Activated T-helper 1 cell treated with anti-CD3 and anti-CD28 coated beads, Interleukin-12 subunit alpha, Interleukin-12 subunit beta, Interleukin-2, Interleukin-4 antibody, amounts not matched to agents 30 ng/mL and 10 ng/mL and 1 ng/mL, durations not matched to agents 14 hours and 24 hours and 36 hours (primary cell): ENCODE results near the gene DDX1. TPM values are rescaled to one million over a fixed set of nuclear protein-coding genes. Genes with fewer than 3 reads are reported as not detected.
"Not testable (repeated sequence)": the region's sequence is repeated elsewhere in the genome, so short reads cannot be mapped to it uniquely, and the experiment has no call there.

Experiments
- DNase-seq: peaks from one replicate; pipeline ENCODE4 v3.0.0; 2021; ENCODE audit warnings: low spot score
- H3K27ac Mint-ChIP-seq: one replicate; pipeline ENCODE4 v1.8.0; 2021; ENCODE audit warnings: mild to moderate bottlenecking, mixed read lengths
- H3K27me3 Mint-ChIP-seq: one replicate; pipeline ENCODE4 v1.8.0; 2022; ENCODE audit warnings: mild to moderate bottlenecking, moderate library complexity, mixed read lengths; ENCODE audit not compliant: insufficient read depth
- H3K36me3 Mint-ChIP-seq: one replicate; pipeline ENCODE4 v1.8.0; 2021; ENCODE audit warnings: low read depth, mixed read lengths
- H3K4me1 Mint-ChIP-seq: one replicate; pipeline ENCODE4 v1.8.0; 2021; ENCODE audit warnings: low read depth, mixed read lengths
- H3K4me3 Mint-ChIP-seq: one replicate; pipeline ENCODE4 v1.8.0; 2021; ENCODE audit warnings: mild to moderate bottlenecking, moderate library complexity, mixed read lengths
- H3K9me3 Mint-ChIP-seq: one replicate; pipeline ENCODE4 v1.8.0; 2021; ENCODE audit warnings: mixed read lengths
- intact Hi-C: fragments of 100-400 bp; cut with micrococcal nuclease; formaldehyde crosslinking; loops from one replicate; pipeline ENCODE4 v1.15.1; 2024
- total RNA-seq: library from RNA; stranded (reverse); gene quantifications from 2 replicates; pipeline ENCODE4 v1.2.3, GENCODE V29; 2022

Gene DDX1
- 104 and 111 TPM in 2 replicates for total RNA-seq

DNA sequence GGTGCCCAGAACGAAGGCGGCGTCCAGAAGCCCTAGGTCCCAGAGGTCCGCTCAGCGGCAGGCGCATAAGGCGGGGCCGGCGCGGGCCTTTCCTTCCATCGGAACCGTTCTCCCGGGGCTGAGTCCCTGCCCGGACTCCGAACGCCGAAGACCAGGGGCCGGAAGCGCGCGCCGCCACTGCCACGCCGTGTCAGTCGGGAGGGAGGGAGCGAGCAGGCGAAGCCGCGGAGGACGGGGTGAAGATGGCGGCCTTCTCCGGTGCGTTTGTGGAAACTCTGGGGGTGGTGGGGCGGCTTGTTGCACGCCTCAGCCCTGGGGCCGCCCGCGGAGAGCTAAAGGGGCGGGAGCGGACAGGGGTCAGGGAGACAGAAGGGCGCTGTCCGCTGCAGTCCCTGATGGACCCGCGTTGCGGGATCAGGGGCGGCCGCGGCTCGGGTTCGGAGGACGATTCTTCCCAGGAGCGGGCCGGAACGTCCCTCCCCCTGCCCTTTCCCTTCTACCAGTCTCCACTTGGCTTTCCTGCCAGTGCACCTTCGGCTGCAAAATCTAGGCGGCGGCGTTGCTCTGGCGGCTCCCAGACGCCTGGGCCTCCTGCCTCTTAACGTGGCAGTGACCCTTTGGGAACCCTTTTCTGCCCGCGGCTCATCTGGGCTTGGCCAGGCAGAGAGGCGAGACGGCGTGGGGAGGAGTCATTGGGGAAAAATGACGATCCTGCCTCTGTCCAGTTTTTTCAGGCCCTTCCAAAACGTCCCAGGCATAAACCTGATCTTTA lies at the start of gene DDX1:
Gene DDX1, plus strand, starts transcription at position 177 of the 772 bp plus-strand sequence. Its CDS starts 66 bp downstream, at position 243.
- H3K36me3 Mint-ChIP-seq = peaks cover 18% of the 10 kb centered on the region
- intact Hi-C loops = loop anchor here (1.0 to 5.0 kb wide), 5 partner anchors 15 to 450 kb away; partner anchors contain the start of gene NBAS
- H3K4me3 Mint-ChIP-seq = peak within 1 kb of the TSS; percentile 91
- peak within 1 kb of the TSS; percentile 91 for H3K27ac Mint-ChIP-seq
- peak; percentile 81 for DNase-seq
- no peaks in the 10 kb centered on the region for H3K27me3 Mint-ChIP-seq
- H3K9me3 Mint-ChIP-seq = no peaks in the 10 kb centered on the region
- H3K4me1 Mint-ChIP-seq = peaks cover 30% of the 10 kb centered on the region

DNA sequence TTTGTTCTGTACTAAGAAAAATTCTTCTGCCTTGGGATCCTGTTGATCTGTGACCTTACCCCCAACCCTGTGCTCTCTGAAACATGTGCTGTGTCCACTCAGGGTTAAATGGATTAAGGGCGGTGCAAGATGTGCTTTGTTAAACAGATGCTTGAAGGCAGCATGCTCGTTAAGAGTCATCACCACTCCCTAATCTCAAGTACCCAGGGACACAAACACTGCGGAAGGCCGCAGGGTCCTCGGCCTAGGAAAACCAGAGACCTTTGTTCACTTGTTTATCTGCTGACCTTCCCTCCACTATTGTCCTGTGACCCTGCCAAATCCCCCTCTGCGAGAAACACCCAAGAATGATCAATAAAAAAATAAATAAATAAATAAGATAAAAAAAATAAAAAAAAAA lies 49.4 kb upstream of the DDX1 start:
- H3K4me1 Mint-ChIP-seq, H3K9me3 Mint-ChIP-seq, DNase-seq, intact Hi-C loops, H3K27ac Mint-ChIP-seq, H3K4me3 Mint-ChIP-seq, H3K27me3 Mint-ChIP-seq: not testable (repeated sequence)
- H3K36me3 Mint-ChIP-seq = peaks cover 11% of the 10 kb centered on the region

DNA sequence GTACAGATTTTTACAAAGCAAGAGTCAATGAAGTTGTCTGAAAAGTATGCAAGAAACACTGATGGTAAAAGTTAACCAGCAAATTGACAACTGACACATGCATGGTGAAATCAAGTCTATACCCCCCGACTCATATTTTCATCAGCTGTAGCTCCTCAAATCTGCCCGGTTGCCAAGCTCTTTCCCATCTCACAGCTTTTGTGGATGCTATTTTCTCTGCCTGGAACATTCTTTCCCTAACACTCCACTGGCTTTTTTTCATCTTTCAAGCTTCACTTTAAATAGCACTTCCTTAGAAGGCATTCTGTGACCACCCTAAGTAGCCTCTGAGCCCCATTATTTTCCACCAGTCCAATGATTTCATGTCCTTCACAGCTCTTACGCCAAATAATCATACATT lies 48.6 kb upstream of the DDX1 start:
- no peaks in the 10 kb centered on the region for H3K27me3 Mint-ChIP-seq
- no peak overlapping the region for H3K27ac Mint-ChIP-seq
- no peak for DNase-seq
- H3K36me3 Mint-ChIP-seq = peaks cover 11% of the 10 kb centered on the region
- H3K4me1 Mint-ChIP-seq = no peaks in the 10 kb centered on the region
- no peak overlapping the region for H3K4me3 Mint-ChIP-seq
- intact Hi-C loops = no loop called here
- no peaks in the 10 kb centered on the region for H3K9me3 Mint-ChIP-seq

DNA sequence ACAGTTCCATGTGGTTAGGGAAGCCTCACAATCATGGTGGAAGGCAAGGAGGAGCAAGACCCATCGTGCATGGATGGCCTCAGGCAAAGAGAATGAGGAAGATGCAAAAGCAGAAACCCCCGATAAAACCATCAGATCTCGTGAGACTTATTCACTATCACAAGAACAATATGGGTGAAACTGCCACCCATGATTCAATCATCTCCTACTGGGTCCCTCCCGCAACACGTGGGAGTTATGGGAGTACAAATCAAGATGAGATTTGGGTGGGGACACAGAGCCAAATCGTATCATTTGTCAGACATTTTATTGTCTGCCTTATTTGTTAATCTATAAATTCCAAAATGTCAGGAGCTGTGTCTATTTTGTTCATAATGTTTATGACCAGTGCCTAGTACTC lies 48.1 kb upstream of the DDX1 start:
- no peaks in the 10 kb centered on the region for H3K9me3 Mint-ChIP-seq
- no peak overlapping the region for H3K4me3 Mint-ChIP-seq
- intact Hi-C loops = no loop called here
- H3K27ac Mint-ChIP-seq = no peak overlapping the region
- H3K36me3 Mint-ChIP-seq = peaks cover 11% of the 10 kb centered on the region
- H3K4me1 Mint-ChIP-seq = no peaks in the 10 kb centered on the region
- DNase-seq = no peak
- H3K27me3 Mint-ChIP-seq = no peaks in the 10 kb centered on the region

DNA sequence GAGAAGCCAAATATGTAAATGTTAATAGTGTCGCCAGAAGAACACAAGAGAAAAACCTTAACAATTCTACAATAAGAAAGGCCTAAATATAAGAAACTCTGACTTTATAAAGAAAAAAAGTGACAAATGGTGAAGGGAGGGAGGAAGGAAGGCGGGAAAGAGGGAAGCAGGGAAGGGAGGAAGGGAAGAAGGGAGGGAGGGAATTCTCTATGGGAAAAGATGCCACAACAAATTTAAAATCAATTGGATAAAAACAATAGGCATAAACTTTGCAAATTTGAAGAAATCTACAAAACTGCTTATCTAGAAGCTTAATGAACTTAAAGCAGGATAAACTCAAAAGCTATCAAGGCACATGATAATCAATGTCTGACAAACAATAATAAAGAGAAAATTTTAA lies 47.4 kb upstream of the DDX1 start:
- Mint-ChIP-seq H3K4me3 (no peak overlapping the region), H3K4me1 (no peaks in the 10 kb centered on the region), H3K27me3 (no peaks in the 10 kb centered on the region), H3K9me3 (no peaks in the 10 kb centered on the region), H3K36me3 (peaks cover 16% of the 10 kb centered on the region), H3K27ac (no peak overlapping the region)
- intact Hi-C loops = no loop called here
- DNase-seq = no peak

DNA sequence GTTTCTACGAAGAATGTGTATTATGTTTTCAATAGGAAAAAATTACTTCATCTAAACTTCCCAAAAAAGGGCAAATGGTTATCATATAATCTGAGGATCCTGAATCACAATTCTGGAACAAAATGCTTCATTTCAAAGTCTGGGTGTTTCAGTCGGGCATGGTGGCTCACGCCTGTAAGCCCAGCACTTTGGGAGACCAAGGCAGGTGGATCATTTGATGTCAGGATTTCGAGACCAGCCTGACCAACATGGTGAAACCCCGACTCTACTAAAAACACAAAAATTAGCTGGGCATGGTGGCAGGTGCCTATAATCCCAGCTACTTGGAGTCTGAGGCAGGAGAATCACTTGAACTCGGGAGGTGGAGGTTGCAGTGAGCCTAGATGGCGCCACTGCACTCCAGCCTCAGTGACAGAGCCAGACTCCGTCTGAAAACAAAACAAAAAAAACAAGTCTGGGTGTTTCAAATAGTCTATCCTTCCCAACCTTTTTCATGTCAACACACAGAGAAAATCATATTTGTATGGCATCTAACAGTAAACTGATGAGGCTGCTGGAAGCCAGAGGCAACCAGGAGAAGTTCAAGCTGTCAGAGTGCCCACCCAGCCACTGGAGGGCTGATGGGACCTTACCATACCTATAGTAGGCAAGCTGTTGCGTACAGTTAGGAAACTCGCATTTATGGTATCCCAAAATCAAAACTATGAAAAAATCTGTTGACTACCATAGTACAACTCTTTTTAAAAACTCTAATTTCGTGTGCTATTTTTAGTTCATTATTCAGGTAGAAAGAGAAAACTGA lies 45.2 kb upstream of the DDX1 start:
- intact Hi-C loops = no loop called here
- H3K9me3 Mint-ChIP-seq = no peaks in the 10 kb centered on the region

DNA sequence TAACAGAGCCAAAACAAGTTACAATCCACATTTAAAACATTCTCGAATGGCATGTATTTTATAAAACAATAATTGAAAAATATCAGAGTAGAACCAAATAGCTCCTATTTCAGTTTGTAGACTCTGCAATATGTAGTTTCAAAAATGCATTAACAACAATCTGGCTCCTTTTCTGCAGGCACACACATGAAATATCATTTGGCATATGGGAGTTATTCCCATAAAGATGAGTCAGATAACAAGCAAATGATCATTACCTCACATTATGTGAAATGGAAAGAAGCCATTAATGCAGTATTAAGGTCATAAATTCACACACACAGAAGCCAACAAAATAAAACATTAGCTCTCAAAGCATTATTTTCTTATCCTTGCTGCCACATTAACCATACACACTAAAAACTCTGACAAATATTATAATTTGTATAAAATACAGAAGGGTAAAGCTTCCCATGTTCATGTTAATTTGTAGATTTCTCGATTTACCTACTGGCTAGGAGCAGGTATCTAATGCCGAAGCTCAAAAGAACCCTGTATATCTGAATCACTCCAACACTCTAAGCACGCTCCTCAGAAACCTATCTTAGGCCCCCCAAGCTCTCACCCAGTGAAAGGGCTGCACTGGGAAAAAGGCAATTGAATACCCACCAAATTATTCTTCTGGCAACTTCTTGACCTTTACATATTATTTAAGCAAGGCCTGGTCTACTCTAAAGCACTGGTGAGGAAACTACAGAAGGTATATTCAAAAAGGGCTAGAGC lies 44.4 kb upstream of the DDX1 start:
- no peaks in the 10 kb centered on the region for H3K27me3 Mint-ChIP-seq
- no peak overlapping the region for H3K27ac Mint-ChIP-seq
- intact Hi-C loops = no loop called here
- H3K4me3 Mint-ChIP-seq = no peak overlapping the region
- no peaks in the 10 kb centered on the region for H3K9me3 Mint-ChIP-seq
- peaks cover 16% of the 10 kb centered on the region for H3K36me3 Mint-ChIP-seq
- H3K4me1 Mint-ChIP-seq = no peaks in the 10 kb centered on the region
- DNase-seq = no peak

More for the DNA sequence above, 45.2 kb upstream of the DDX1 start:
- peaks cover 13% of the 10 kb centered on the region for H3K36me3 Mint-ChIP-seq
- H3K4me3 Mint-ChIP-seq = no peak overlapping the region
- H3K4me1 Mint-ChIP-seq = no peaks in the 10 kb centered on the region
- DNase-seq = no peak
- H3K27me3 Mint-ChIP-seq = no peaks in the 10 kb centered on the region
- no peak overlapping the region for H3K27ac Mint-ChIP-seq

DNA sequence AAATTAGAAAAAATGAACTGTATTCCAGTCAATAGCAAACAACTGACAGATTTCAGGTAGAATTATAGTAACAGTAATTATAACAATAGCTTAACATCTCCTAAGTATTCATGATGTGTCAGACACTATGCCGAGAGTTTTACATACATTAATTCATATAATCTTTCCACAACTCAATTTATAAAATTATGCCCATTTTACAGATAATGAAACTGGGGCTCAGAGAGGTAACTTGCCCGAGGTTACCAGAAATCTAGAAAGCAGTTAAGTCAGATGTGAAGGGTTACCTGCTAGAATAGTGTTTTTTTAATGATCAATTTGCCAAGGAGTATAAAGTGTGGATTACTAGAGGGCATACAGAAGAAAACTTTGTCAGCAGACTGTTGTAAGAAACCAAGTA lies 42.7 kb upstream of the DDX1 start:
- Mint-ChIP-seq H3K4me3 (no peak overlapping the region), H3K36me3 (peaks cover 21% of the 10 kb centered on the region), H3K4me1 (no peaks in the 10 kb centered on the region), H3K27me3 (no peaks in the 10 kb centered on the region), H3K9me3 (no peaks in the 10 kb centered on the region), H3K27ac (no peak overlapping the region)
- intact Hi-C loops = no loop called here
- no peak for DNase-seq

DNA sequence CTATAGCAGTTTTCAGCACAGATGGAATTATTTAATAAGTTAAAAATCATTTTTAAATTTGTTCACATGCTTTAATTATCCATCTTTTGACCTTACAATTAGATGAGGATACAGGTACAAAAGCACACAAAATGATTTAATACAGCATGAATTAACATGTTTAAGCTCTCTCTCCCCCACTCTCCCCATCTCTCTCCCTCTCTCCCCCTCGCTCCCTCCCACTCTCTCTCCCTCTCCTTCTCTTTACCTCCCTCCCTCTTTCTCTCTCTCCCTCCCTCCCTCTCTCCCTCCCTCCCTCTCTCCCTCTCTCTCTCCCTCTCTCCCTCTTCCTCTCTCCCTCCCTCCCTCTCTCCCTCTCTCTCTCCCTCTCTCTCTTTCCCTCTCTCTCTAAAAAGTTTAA lies 38.1 kb upstream of the DDX1 start:
- Mint-ChIP-seq H3K27me3 (no peaks in the 10 kb centered on the region), H3K4me1 (no peaks in the 10 kb centered on the region), H3K4me3 (no peak overlapping the region), H3K27ac (no peak overlapping the region), H3K9me3 (no peaks in the 10 kb centered on the region), H3K36me3 (peaks cover 20% of the 10 kb centered on the region)
- no peak for DNase-seq
- intact Hi-C loops = no loop called here

DNA sequence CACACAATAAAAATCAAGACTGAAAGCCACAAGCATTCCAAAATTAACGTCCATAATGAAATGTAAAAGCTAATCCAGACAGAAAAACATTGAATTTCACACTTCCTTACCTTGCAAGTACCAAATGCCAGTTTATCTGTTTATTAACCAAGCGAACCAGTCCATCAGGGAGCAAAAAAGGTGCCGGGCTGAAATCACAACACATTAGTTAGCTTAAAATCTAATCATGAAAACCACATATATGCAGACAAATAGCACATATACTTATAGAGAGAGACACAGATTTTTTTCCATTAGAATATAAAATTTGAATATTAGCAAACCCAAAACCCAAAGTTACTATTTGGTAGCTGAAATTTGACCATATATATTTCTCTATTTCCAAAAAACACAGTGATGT lies 37.7 kb upstream of the DDX1 start:
- no peak overlapping the region for H3K27ac Mint-ChIP-seq
- no peaks in the 10 kb centered on the region for H3K27me3 Mint-ChIP-seq
- no peaks in the 10 kb centered on the region for H3K9me3 Mint-ChIP-seq
- no peak for DNase-seq
- H3K4me3 Mint-ChIP-seq = no peak overlapping the region
- H3K36me3 Mint-ChIP-seq = peaks cover 16% of the 10 kb centered on the region
- intact Hi-C loops = no loop called here
- H3K4me1 Mint-ChIP-seq = peaks cover under 1% of the 10 kb centered on the region

DNA sequence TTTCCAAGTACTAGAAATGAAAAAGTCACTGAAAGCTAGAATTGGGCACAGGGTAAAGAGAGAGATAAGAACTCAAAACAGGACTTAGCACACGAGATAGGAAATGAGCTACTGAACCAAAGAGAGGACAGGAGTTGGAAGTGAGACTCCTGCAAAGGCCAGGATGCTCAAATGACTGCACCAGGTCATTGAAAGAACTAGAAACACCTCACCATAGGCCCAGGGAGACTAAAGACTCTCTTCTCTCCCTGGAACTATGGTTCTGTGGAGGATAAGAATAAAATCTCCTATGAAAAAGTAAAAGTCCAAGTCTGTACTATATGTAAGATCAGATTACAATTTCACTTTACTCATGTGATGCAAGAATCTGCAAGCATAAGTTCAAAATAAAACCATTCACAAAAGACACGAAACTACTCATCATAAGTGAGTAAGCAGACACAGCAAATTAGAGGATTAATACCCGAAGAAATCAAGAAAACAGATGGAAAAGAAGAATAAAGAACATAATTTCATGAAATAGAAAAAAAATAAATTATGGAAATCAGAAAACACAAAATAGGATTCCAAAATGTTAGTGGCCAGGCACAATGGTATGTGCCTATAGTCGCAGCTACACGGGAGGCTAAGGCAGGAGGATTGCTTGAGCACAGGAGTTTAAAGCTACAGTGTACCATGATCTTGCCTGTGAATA lies 37.0 kb upstream of the DDX1 start:
- Mint-ChIP-seq H3K27ac (no peak overlapping the region), H3K4me3 (no peak overlapping the region), H3K27me3 (no peaks in the 10 kb centered on the region), H3K36me3 (peaks cover 11% of the 10 kb centered on the region), H3K9me3 (no peaks in the 10 kb centered on the region), H3K4me1 (peaks cover 8% of the 10 kb centered on the region)
- no peak for DNase-seq
- intact Hi-C loops = no loop called here

DNA sequence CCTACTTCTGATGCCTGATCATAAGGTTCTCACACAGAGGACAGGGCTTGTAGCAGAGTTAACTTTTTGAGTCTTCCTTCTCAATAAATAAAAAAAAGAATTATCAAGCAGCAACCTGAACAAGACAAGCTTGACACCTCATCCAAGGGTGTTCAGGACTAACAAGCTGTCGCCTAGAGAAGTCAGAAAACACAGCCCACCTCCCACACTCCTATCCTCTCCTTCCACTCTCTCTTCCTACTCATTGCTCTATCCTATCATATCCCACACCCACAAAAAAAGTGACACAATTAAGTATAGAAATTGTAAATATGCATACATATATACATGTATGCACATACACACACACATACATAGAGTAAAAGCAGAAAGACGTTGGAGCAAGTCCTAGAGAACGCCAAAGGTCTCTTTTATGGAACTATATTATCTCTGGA lies 35.9 kb upstream of the DDX1 start:
- H3K27me3 Mint-ChIP-seq = no peaks in the 10 kb centered on the region

More for the DNA sequence above, 35.9 kb upstream of the DDX1 start:
- Mint-ChIP-seq H3K36me3 (peaks cover 11% of the 10 kb centered on the region), H3K4me3 (no peak overlapping the region), H3K4me1 (peaks cover 17% of the 10 kb centered on the region), H3K9me3 (no peaks in the 10 kb centered on the region), H3K27ac (no peak overlapping the region)
- intact Hi-C loops = no loop called here
- no peak for DNase-seq
